ENCODE data around the gene TYRO3.

Gene TYRO3

GRCh38 chr15:41558400-41559238 lies at the start of gene TYRO3:
Gene TYRO3, plus strand, starts transcription at chr15:41559212. Its CDS starts 46 bp downstream, at chr15:41559258.
- DNase-seq = peak; percentile 72

- DNase-seq = no peak
These were observed 48.3 kb upstream of the TYRO3 start for GRCh38 chr15:41510728-41511127.

GRCh38 chr15:41511331-41511898 lies 47.6 kb upstream of the TYRO3 start:
- no peak for DNase-seq

- DNase-seq = no peak
These were observed 47.1 kb upstream of the TYRO3 start for GRCh38 chr15:41511899-41512369.

- DNase-seq = no peak
These were observed 46.5 kb upstream of the TYRO3 start for GRCh38 chr15:41512512-41512939.

GRCh38 chr15:41512940-41513505 lies 46.0 kb upstream of the TYRO3 start:
- peak; percentile 22 for DNase-seq

- DNase-seq = peak; percentile 16
These were observed 45.3 kb upstream of the TYRO3 start, which contains the start of gene LTK for GRCh38 chr15:41513506-41514227. Gene LTK, minus strand, starts transcription at chr15:41513827. Its CDS starts 118 bp downstream, at chr15:41513709.

GRCh38 chr15:41517895-41518449 lies 41.0 kb upstream of the TYRO3 start:
- no peak for DNase-seq

GRCh38 chr15:41520636-41521035 lies 38.4 kb upstream of the TYRO3 start:
- DNase-seq = no peak

GRCh38 chr15:41521614-41522013 lies 37.4 kb upstream of the TYRO3 start:
- no peak for DNase-seq

GRCh38 chr15:41523097-41523496 lies 35.9 kb upstream of the TYRO3 start:
- DNase-seq = no peak

- DNase-seq = no peak
These were observed 28.6 kb upstream of the TYRO3 start for GRCh38 chr15:41530363-41530956.

GRCh38 chr15:41535544-41535943 lies 23.5 kb upstream of the TYRO3 start:
- no peak for DNase-seq

- no peak for DNase-seq
These were observed 22.1 kb upstream of the TYRO3 start for GRCh38 chr15:41536866-41537265.

GRCh38 chr15:41543521-41543870 lies 15.5 kb upstream of the TYRO3 start:
- DNase-seq = no peak

- no peak for DNase-seq
These were observed 14.4 kb upstream of the TYRO3 start for GRCh38 chr15:41544650-41545015.

- no peak for DNase-seq
These were observed 13.8 kb upstream of the TYRO3 start for GRCh38 chr15:41545218-41545617.

GRCh38 chr15:41546851-41547786 lies 11.9 kb upstream of the TYRO3 start:
- no peak for DNase-seq

- DNase-seq = no peak
These were observed 8.8 kb upstream of the TYRO3 start for GRCh38 chr15:41550066-41550775.

- DNase-seq = no peak
These were observed 5.3 kb upstream of the TYRO3 start for GRCh38 chr15:41553731-41554130.

GRCh38 chr15:41554343-41554742 lies 4.7 kb upstream of the TYRO3 start:
- DNase-seq = no peak
